ENCODE measurements around the gene KCNK18. TPM values are rescaled to one million over a fixed set of nuclear protein-coding genes. Genes with fewer than 3 reads are reported as not detected.

The KCNK18 gene
- not detected in 2 replicates for total RNA-seq (2013; cell fraction: nucleolus; rRNA removed)
- total RNA-seq (2014; rRNA removed) (not detected in 2 replicates), total RNA-seq (2014; rRNA removed; fragmentation: Illumina TruSeq; extraction: Trizol) (not detected in 2 replicates), total RNA-seq (2021) (not detected in 2 replicates), polyA plus RNA-seq (2011; rRNA removed) (not detected in 2 replicates), polyA plus RNA-seq (2014; fragmentation: Illumina TruSeq; extraction: Trizol) (not detected in 2 replicates), polyA plus RNA-seq (2014; fragmentation: Nextera tagmentation; extraction: Ambion mirVana) (not detected), polyA plus RNA-seq (2014; rRNA removed) (not detected in 2 replicates), polyA plus RNA-seq (2016; fragmentation: Nextera tagmentation; extraction: Ambion mirVana) (not detected), polyA minus RNA-seq (2011; rRNA and poly(A)+ RNA removed) (not detected in 2 replicates), Bru-seq, nascent RNA (not detected), BruChase-seq, experiment 1, labeled RNA remaining after a 6-hour chase (not detected), BruChase-seq, experiment 2, labeled RNA remaining after a 2-hour chase (not detected)
- not detected for polyA plus RNA-seq (2011; ENCODE audit: low read depth)
- polyA plus RNA-seq (2011; cell fraction: cytosol; rRNA removed), result not detected in 2 replicates
- not detected in 2 replicates for polyA plus RNA-seq (2011; cell fraction: nucleus; rRNA removed)
- polyA plus RNA-seq (2012), result not detected in 2 replicates
- polyA minus RNA-seq (2011; cell fraction: cytosol; rRNA and poly(A)+ RNA removed), result not detected in 2 replicates
- not detected in 2 replicates for polyA minus RNA-seq (2011; cell fraction: nucleus; rRNA and poly(A)+ RNA removed)
- long read RNA-seq, experiment 1, result 0 reads
- long read RNA-seq, experiment 2, result 0 reads

DNA sequence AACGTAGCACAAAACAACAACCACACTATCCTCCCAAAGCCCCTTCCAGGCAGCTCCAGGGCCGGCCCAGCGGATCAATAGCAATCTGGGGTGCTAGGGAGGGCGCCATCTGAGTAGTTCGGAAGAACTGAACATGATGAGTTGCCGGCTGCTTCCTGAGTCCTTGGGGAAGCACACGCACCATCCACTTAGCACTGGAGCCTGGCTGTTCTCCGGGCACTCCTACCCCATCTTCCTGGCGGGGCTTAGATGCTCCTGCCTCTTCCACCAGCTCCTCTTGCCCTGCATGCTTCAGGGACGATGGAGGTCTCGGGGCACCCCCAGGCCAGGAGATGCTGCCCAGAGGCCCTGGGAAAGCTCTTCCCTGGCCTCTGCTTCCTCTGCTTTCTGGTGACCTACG is at the start of gene KCNK18:
Gene KCNK18, plus strand, starts transcription at position 301 of the 400 bp plus-strand sequence. Its CDS starts 0 bp downstream, at position 301.
- in situ Hi-C loops (cut with MboI), result no loop called here

DNA sequence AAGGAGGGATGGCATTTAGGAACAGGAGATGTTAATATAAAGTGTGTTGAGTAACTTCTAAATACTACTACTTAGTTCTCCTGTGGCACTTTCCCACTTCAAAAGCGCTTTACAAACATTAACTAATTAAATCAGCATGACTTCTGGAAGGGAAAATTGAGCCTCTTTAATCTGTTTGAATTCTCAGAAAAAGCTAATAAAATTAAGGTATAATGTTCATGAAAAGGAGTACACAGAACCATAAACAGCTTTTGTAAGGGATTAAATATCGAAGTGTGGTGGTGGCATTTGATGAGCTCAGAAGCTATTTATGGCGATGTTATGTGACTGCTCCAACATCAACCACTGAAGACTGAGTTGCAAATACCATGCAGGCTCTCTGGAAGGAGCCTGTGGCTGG is 49.0 kb upstream of the KCNK18 start:
- ChIA-PET POLR2A (no interaction called here), SMC1A (ENCODE audit: uncharacterized antibody, unreplicated experiment) (no interaction called here), CTCF (interaction anchor here (0.7 to 1.4 kb wide), 2 partner anchors 27 to 251 kb away, joined by 4 to 10 read pairs; no protein-coding TSS in a partner anchor), RAD21 (ENCODE audit: unreplicated experiment) (no interaction called here)
- Histone ChIP-seq H3K4me1 (ENCODE audit: control insufficient read depth, insufficient read depth, low read length) (no peaks in the 10 kb centered on the region), H3K4me2 (ENCODE audit: control insufficient read depth, insufficient read depth) (no peak overlapping the region), H3K4me3 (no peak overlapping the region), H3K36me3 (ENCODE audit: control insufficient read depth in 2 of 2, insufficient read depth in 2 of 2, low read length in 1 of 2) (no peaks in the 10 kb centered on the region), H3K9me3 (replicated peaks; ENCODE audit: control insufficient read depth, insufficient read depth, low read length) (no peaks in the 10 kb centered on the region), H3K79me2 (ENCODE audit: control insufficient read depth, insufficient read depth, low read length) (no peaks in the 10 kb centered on the region), H3K27ac (ENCODE audit: control insufficient read depth, insufficient read depth) (no peak overlapping the region), H4K20me1 (ENCODE audit: control insufficient read depth, insufficient read depth) (no peaks in the 10 kb centered on the region), H2AFZ (ENCODE audit: control insufficient read depth, low read depth, low read length) (no peak overlapping the region), H3K27me3 (replicated peaks in 1 of 2; ENCODE audit: control insufficient read depth in 2 of 2, insufficient read depth in 2 of 2, low read length in 1 of 2) (no peaks in the 10 kb centered on the region), H3K9ac (ENCODE audit: control insufficient read depth, insufficient read depth, low read length) (no peak overlapping the region)
- in situ Hi-C loops (cut with MboI), result no loop called here
- no peak for ATAC-seq
- FAIRE-seq, result no peak
- no TSS peak for BruUV-seq (replicated peaks)
- DNase-seq (ENCODE audit: low read depth, low spot score), result no peak
- intact Hi-C loops (cut with micrococcal nuclease; ENCODE audit: unreplicated experiment), result no loop called here
- 25% methylated on average over 3 of the region's 3 CpGs for WGBS (ENCODE audit: insufficient coverage, insufficient replicate concordance, low lambda C conversion rate, missing lambda C conversion rate)
- TF ChIP-seq CBX3 (IDR thresholded peaks at IDR 0.05; ENCODE audit: borderline replicate concordance, low read depth) (no peak), CEBPB (IDR thresholded peaks at IDR 0.05; ENCODE audit: borderline replicate concordance in 1 of 2, low read depth in 2 of 2, low read length in 2 of 2) (no peak), GATAD2B (conservative IDR thresholded peaks at IDR 0.05; ENCODE audit: low read depth) (no peak), SPI1 (IDR thresholded peaks at IDR 0.05; ENCODE audit: borderline replicate concordance, insufficient read depth, low read depth, low read length) (no peak), RELA (IDR thresholded peaks at IDR 0.05; ENCODE audit: borderline replicate concordance, partially characterized antibody) (no peak), TBL1XR1 (IDR thresholded peaks at IDR 0.05; ENCODE audit: low read depth, low read length) (no peak), SMARCA5 (IDR thresholded peaks at IDR 0.05) (no peak), ETV6 (conservative IDR thresholded peaks at IDR 0.05 in 1 of 2, IDR thresholded peaks at IDR 0.05 in 1 of 2; ENCODE audit: borderline replicate concordance in 1 of 2, low read depth in 1 of 2) (no peak)
- TF ChIP-seq, protein P1, sequence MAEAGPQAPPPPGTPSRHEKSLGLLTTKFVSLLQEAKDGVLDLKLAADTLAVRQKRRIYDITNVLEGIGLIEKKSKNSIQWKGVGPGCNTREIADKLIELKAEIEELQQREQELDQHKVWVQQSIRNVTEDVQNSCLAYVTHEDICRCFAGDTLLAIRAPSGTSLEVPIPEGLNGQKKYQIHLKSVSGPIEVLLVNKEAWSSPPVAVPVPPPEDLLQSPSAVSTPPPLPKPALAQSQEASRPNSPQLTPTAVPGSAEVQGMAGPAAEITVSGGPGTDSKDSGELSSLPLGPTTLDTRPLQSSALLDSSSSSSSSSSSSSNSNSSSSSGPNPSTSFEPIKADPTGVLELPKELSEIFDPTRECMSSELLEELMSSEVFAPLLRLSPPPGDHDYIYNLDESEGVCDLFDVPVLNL (IDR thresholded peaks at IDR 0.05; ENCODE audit: low read depth, low read length), result no peak
- TF ChIP-seq, protein P2, sequence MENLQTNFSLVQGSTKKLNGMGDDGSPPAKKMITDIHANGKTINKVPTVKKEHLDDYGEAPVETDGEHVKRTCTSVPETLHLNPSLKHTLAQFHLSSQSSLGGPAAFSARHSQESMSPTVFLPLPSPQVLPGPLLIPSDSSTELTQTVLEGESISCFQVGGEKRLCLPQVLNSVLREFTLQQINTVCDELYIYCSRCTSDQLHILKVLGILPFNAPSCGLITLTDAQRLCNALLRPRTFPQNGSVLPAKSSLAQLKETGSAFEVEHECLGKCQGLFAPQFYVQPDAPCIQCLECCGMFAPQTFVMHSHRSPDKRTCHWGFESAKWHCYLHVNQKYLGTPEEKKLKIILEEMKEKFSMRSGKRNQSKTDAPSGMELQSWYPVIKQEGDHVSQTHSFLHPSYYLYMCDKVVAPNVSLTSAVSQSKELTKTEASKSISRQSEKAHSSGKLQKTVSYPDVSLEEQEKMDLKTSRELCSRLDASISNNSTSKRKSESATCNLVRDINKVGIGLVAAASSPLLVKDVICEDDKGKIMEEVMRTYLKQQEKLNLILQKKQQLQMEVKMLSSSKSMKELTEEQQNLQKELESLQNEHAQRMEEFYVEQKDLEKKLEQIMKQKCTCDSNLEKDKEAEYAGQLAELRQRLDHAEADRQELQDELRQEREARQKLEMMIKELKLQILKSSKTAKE (IDR thresholded peaks at IDR 0.05; ENCODE audit: low read depth, poor library complexity, severe bottlenecking), result no peak

More for the DNA sequence above, at the start of gene KCNK18:
- FAIRE-seq (no peak), DNase-seq (ENCODE audit: low read depth, low spot score) (no peak), ATAC-seq (no peak)
- ChIA-PET CTCF (interaction anchor here (1.6 to 1.9 kb wide), 2 partner anchors 10 to 19 kb away, joined by 3 to 6 read pairs; no protein-coding TSS in a partner anchor), SMC1A (ENCODE audit: uncharacterized antibody, unreplicated experiment) (no interaction called here), POLR2A (no interaction called here), RAD21 (ENCODE audit: unreplicated experiment) (no interaction called here)
- Histone ChIP-seq H3K4me3 (no peak within 1 kb of the TSS), H3K9ac (ENCODE audit: control insufficient read depth, insufficient read depth, low read length) (no peak within 1 kb of the TSS), H3K27me3 (replicated peaks in 1 of 2; ENCODE audit: control insufficient read depth in 2 of 2, insufficient read depth in 2 of 2, low read length in 1 of 2) (no peaks in the 10 kb centered on the region; a peak in 2 of 4 replicates), H3K4me1 (ENCODE audit: control insufficient read depth, insufficient read depth, low read length) (no peaks in the 10 kb centered on the region), H3K79me2 (ENCODE audit: control insufficient read depth, insufficient read depth, low read length) (no peaks in the 10 kb centered on the region), H3K36me3 (ENCODE audit: control insufficient read depth in 2 of 2, insufficient read depth in 2 of 2, low read length in 1 of 2) (no peaks in the 10 kb centered on the region), H3K4me2 (ENCODE audit: control insufficient read depth, insufficient read depth) (no peak within 1 kb of the TSS), H4K20me1 (ENCODE audit: control insufficient read depth, insufficient read depth) (no peaks in the 10 kb centered on the region), H2AFZ (ENCODE audit: control insufficient read depth, low read depth, low read length) (no peak within 1 kb of the TSS), H3K27ac (ENCODE audit: control insufficient read depth, insufficient read depth) (no peak within 1 kb of the TSS), H3K9me3 (replicated peaks; ENCODE audit: control insufficient read depth, insufficient read depth, low read length) (no peaks in the 10 kb centered on the region; the same call in 2 of the 3 replicates)
- TF ChIP-seq CHD2 (IDR thresholded peaks at IDR 0.05; ENCODE audit: borderline replicate concordance, low read depth, low read length) (no peak), NFYB (IDR thresholded peaks at IDR 0.05; ENCODE audit: insufficient read depth, low read depth, low read length) (no peak)
- WGBS (ENCODE audit: insufficient coverage, insufficient replicate concordance, low lambda C conversion rate, missing lambda C conversion rate), result 33% methylated on average over 11 of the region's 12 CpGs
- intact Hi-C loops (cut with micrococcal nuclease; ENCODE audit: unreplicated experiment), result no loop called here
- BruUV-seq (replicated peaks), result no TSS peak

Data from GM12878 (cell line).